K562 (cell line): ENCODE results near the gene ALOX12B. TPM values are rescaled to one million over a fixed set of nuclear protein-coding genes. Genes with fewer than 3 reads are reported as not detected.

ENCODE experiments used
- ATAC-seq: fragments of 200-7000 bp; cut with Tn5 transposase; 3 replicates; pipeline ENCODE4 v1.9.1; 2020; ENCODE audit warnings: moderate library complexity
- BruUV-seq: library from RNA; stranded (reverse); fragments of 400-500 nt; replicated peaks from 2 replicates; lab custom pipeline; 2021; lab: Mats Ljungman, UMichigan
- CTCF ChIA-PET: fragments of 300-600 bp; formaldehyde crosslinking; extraction: SDS; loops from one replicate; lab custom pipeline; 2021; ENCODE audit warnings: low intra/inter-chr PET ratio; lab: Yijun Ruan, JAX
- POLR2A ChIA-PET: fragments of 300-600, 350-650 bp; sonication (Branson Sonifier 250); formaldehyde crosslinking; extraction: SDS; loops from one replicate; lab custom pipeline; 2021; ENCODE audit warnings: antibody characterized with exemption, inconsistent platforms; lab: Yijun Ruan, JAX
- DNase-seq, 4 experiments: peaks; one replicate each; pipeline versions ENCODE4 v3.0.0 to v3.0.0-alpha.2; 2011 to 2018; ENCODE audit warnings: low spot score in 3 of 4, mixed read lengths in 3 of 4; ENCODE audit errors: extremely low read depth in 1 of 4
- FAIRE-seq: peaks from 2 replicates; lab custom pipeline; 2011; peaks lifted over from hg19 to GRCh38; lab: Jason Lieb, UNC
- H2AFZ ChIP-seq: 2 replicates; pipeline ENCODE4 v1.6.0; 2011; ENCODE audit warnings: low read depth, low read length, control low read depth, inconsistent platforms
- H3K27ac ChIP-seq: fragments of 200-600 bp; 3 replicates; pipeline ENCODE4 v1.8.0; 2011; ENCODE audit warnings: low read depth, mild to moderate bottlenecking, control low read depth, inconsistent platforms, low read length, moderate library complexity, mixed read lengths; ENCODE audit errors: extremely low read depth
- H3K27me3 ChIP-seq, 2 experiments: fragments of 300-600 bp in 1 of 2; 2 replicates in 1 of 2; 3 replicates in 1 of 2; pipeline versions ENCODE4 v1.6.0 to v1.8.0; 2011; ENCODE audit warnings: inconsistent platforms in 2 of 2, low read length in 2 of 2, mild to moderate bottlenecking in 1 of 2, mixed read lengths in 1 of 2, moderate library complexity in 1 of 2; ENCODE audit not compliant: control insufficient read depth in 2 of 2, insufficient read depth in 2 of 2
- H3K36me3 ChIP-seq: fragments of 300-600 bp; 3 replicates; pipeline ENCODE4 v1.8.0; 2011; ENCODE audit warnings: mild to moderate bottlenecking, low read length, inconsistent platforms; ENCODE audit not compliant: control insufficient read depth, insufficient read depth
- H3K4me1 ChIP-seq, 2 experiments: fragments of 200-600 bp in 1 of 2; replicated peaks in 1 of 2; 2 replicates in 1 of 2; 3 replicates in 1 of 2; pipeline versions ENCODE4 v1.5.1 to v1.8.0; 2011; ENCODE audit warnings: inconsistent platforms in 2 of 2, low read length in 2 of 2, mild to moderate bottlenecking in 1 of 2, mixed read lengths in 1 of 2, moderate library complexity in 1 of 2; ENCODE audit not compliant: control insufficient read depth in 2 of 2, insufficient read depth in 2 of 2
- H3K4me2 ChIP-seq: 2 replicates; pipeline ENCODE4 v1.6.1; 2011; ENCODE audit warnings: low read length, control low read depth, inconsistent platforms, mixed read lengths; ENCODE audit not compliant: insufficient read depth
- H3K4me3 ChIP-seq: fragments of 200-600 bp; sonication (generic), shearing (Covaris generic); 2 replicates; pipeline ENCODE4 v1.5.1; 2016; ENCODE audit warnings: control low read depth, inconsistent platforms
- H3K79me2 ChIP-seq: fragments of 200-600 bp; 3 replicates; pipeline ENCODE4 v1.8.0; 2011; ENCODE audit warnings: low read length, inconsistent platforms; ENCODE audit not compliant: control insufficient read depth, insufficient read depth
- H3K9ac ChIP-seq, 2 experiments: 2 replicates each; pipeline versions ENCODE4 v1.6.0 to v1.6.1; 2011; ENCODE audit warnings: low read depth in 2 of 2, low read length in 2 of 2, control low read depth in 1 of 2, inconsistent platforms in 1 of 2, mild to moderate bottlenecking in 1 of 2, mixed read lengths in 1 of 2; ENCODE audit not compliant: insufficient read depth in 1 of 2
- H3K9me1 ChIP-seq: one replicate; pipeline ENCODE4 v1.6.0; 2011; ENCODE audit warnings: inconsistent platforms, mild to moderate bottlenecking, low read length, moderate library complexity; ENCODE audit not compliant: control insufficient read depth, insufficient read depth
- H3K9me3 ChIP-seq: replicated peaks from 2 replicates; pipeline ENCODE4 v1.5.1; 2011; ENCODE audit warnings: low read depth, low read length, inconsistent platforms; ENCODE audit not compliant: control insufficient read depth, insufficient read depth
- H4K20me1 ChIP-seq: replicated peaks from 2 replicates; pipeline ENCODE4 v1.6.1; 2011; ENCODE audit warnings: low read length, inconsistent platforms, mixed read lengths; ENCODE audit not compliant: control insufficient read depth, insufficient read depth
- SMAD1 ChIP-seq: fragments of 150-350 bp; IDR thresholded peaks from 2 replicates; pipeline ENCODE4 v1.6.1; 2014; ENCODE audit warnings: low read length, low read depth; ENCODE audit not compliant: partially characterized antibody
- SPI1 ChIP-seq: IDR thresholded peaks from 2 replicates; pipeline ENCODE4 v1.6.1; 2011; ENCODE audit warnings: low read depth, low read length, control low read depth, borderline replicate concordance
- U2AF2 ChIP-seq: fragments of 200-400 bp; formaldehyde crosslinking; optimal IDR thresholded peaks from 2 replicates; pipeline ENCODE3; 2017; ENCODE audit warnings: low read depth, mild to moderate bottlenecking, low read length
- WGBS: fragments of 100-300 bp; shearing (Covaris generic); methylation state at CpG from one replicate; pipeline ENCODE4 v1.1.6; 2016; ENCODE audit warnings: low coverage, mixed read lengths; ENCODE audit not compliant: insufficient coverage; ENCODE audit errors: missing lambda C conversion rate; 5-methylcytosine and 5-hydroxymethylcytosine counted together
- in situ Hi-C: fragments of 300-500 bp; cut with MboI; formaldehyde crosslinking; loops from 4 replicates; pipeline ENCODE4 v1.15.0; 2018; ENCODE audit warnings: inconsistent platforms, mixed read lengths
- intact Hi-C: fragments of 100-400 bp; cut with micrococcal nuclease; formaldehyde crosslinking; loops from 2 replicates; pipeline ENCODE4 v1.14.2; 2022
- polyA plus RNA-seq, 8 experiments: library from polyadenylated mRNA; depleted of rRNA in 4 of 8; stranded (reverse) in 5 of 8; unstranded in 3 of 8; fragments of >200 nt; fragmentation: Nextera tagmentation in 2 of 8; fragmentation: Illumina TruSeq in 1 of 8; extraction: Ambion mirVana in 2 of 8; extraction: Trizol in 1 of 8; gene quantifications; 2 replicates each; pipeline versions ENCODE4 v1.2.1 to v1.2.3, GENCODE V29; 2011 to 2014; ENCODE audit warnings: inconsistent platforms in 1 of 8, missing spikeins in 1 of 8
- total RNA-seq, 7 experiments: library from RNA; depleted of rRNA in 6 of 7; stranded (reverse); fragments of >200 nt in 6 of 7; fragmentation: Illumina TruSeq in 2 of 7; extraction: Trizol in 2 of 7; gene quantifications; 2 replicates each; pipeline versions ENCODE4 v1.2.1 to v1.2.3, GENCODE V29; 2011 to 2021; ENCODE audit warnings: low replicate concordance in 1 of 7
- TF ChIP-seq, protein P1 (sequence below): fragments of 250-450 bp; sonication (Bioruptor Pico); IDR thresholded peaks from 2 replicates; pipeline ENCODE4 v1.5.0; 2022; ENCODE audit warnings: mild to moderate bottlenecking

The ALOX12B gene
- total and polyA plus RNA-seq, 9 of the 15 experiments (the other 6 are each of a cell fraction or from before 2014, with no cell fraction given), result not detected

DNA sequence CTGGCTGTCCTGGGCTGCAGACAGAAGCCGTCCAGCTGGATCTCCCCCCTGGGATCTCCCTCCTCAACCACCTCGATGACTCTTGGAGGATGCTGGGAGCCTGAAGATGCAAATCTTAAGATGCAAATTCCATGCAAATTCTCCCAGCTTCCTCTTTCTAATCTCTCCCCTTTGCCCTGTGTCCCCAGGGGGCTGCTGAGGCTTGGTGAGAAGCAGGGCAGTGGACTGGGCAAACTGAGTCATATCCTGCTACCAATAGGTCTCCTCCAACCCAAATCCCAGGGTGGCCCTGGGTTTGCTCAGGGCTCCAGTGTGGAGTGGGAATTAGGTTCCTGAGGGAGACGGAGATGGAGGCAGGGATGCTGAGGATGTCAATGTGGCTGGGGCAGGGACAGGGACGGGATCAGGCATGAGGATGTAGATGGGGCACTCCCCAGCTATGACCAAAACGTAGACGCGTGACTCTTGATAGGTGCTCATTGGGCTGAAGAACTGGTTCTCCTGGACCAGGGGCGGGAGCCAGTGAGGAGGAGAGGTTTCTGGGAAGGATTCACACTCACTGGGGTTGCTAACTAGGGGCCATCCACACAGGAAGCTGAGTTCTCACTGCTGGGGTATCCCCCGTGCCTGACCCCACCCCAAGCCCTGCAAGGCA is 3.6 kb upstream of the ALOX12B start:
- TF ChIP-seq SPI1 (peak; percentile 39; the same call in 1 of the 2 replicates), U2AF2 (no peak), SMAD1 (no peak)
- TF ChIP-seq, protein P1, sequence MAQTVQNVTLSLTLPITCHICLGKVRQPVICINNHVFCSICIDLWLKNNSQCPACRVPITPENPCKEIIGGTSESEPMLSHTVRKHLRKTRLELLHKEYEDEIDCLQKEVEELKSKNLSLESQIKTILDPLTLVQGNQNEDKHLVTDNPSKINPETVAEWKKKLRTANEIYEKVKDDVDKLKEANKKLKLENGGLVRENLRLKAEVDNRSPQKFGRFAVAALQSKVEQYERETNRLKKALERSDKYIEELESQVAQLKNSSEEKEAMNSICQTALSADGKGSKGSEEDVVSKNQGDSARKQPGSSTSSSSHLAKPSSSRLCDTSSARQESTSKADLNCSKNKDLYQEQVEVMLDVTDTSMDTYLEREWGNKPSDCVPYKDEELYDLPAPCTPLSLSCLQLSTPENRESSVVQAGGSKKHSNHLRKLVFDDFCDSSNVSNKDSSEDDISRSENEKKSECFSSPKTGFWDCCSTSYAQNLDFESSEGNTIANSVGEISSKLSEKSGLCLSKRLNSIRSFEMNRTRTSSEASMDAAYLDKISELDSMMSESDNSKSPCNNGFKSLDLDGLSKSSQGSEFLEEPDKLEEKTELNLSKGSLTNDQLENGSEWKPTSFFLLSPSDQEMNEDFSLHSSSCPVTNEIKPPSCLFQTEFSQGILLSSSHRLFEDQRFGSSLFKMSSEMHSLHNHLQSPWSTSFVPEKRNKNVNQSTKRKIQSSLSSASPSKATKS (CRISPR knock-in tag), result no peak
- in situ Hi-C loops (no loop called here), intact Hi-C loops (no loop called here)
- ATAC-seq (no peak), FAIRE-seq (no peak), DNase-seq (no peak)
- POLR2A ChIA-PET, result interaction anchor here (1.1 kb wide), 1 partner anchor 10 kb away, joined by 6 read pairs; no protein-coding TSS in a partner anchor
- CTCF ChIA-PET, result no interaction called here
- 35% methylated on average over 6 of the region's 9 CpGs for WGBS
- Histone ChIP-seq H3K27me3 (peaks cover 3 to 26% of the 10 kb centered on the region in 2 experiments; a peak in 2 of 5 replicates), H3K36me3 (no peaks in the 10 kb centered on the region), H3K4me1 (peaks cover 0 to 6% of the 10 kb centered on the region in 2 experiments; a peak in 2 of 5 replicates), H3K4me3 (no peak overlapping the region), H3K4me2 (no peak overlapping the region), H2AFZ (no peak overlapping the region), H3K9me1 (no peaks in the 10 kb centered on the region), H3K27ac (no peak overlapping the region), H3K9me3 (no peaks in the 10 kb centered on the region), H4K20me1 (no peaks in the 10 kb centered on the region), H3K79me2 (no peaks in the 10 kb centered on the region), H3K9ac (no peak overlapping the region; a peak in 1 of 4 replicates)
- no TSS peak for BruUV-seq
